Lung (tissue), 12 donors: ENCODE data around the gene OSM. TPM values are rescaled to one million over a fixed set of nuclear protein-coding genes. Genes with fewer than 3 reads are reported as not detected.
"Not testable (repeated sequence)": the region's sequence is repeated elsewhere in the genome, so short reads cannot be mapped to it uniquely, and the experiment has no call there.

Experiments
- ATAC-seq: fragments of 200-7000 bp; cut with Tn5 transposase; one replicate; pipeline ENCODE4 v1.9.1; 2020; ENCODE audit warnings: moderate number of reproducible peaks; ENCODE audit not compliant: insufficient read depth, low FRiP score
- DNase-seq, 3 donors: peaks; one replicate each; pipeline ENCODE4 v3.0.0-alpha.2; 2013 to 2017
- H3K27ac ChIP-seq, 2 donors: one replicate each; pipeline ENCODE4 v1.5.1; 2013; ENCODE audit warnings: mild to moderate bottlenecking in 2 of 2, moderate library complexity in 2 of 2, control low read depth in 1 of 2, inconsistent platforms in 1 of 2, low read depth in 1 of 2, low read length in 1 of 2
- H3K27me3 ChIP-seq, 3 donors: one replicate each; pipeline ENCODE4 v1.5.1; 2013; ENCODE audit warnings: low read length in 2 of 3; ENCODE audit not compliant: control insufficient read depth in 3 of 3, insufficient read depth in 3 of 3
- H3K36me3 ChIP-seq, 4 donors: one replicate each; pipeline ENCODE4 v1.5.1; 2013; ENCODE audit warnings: low read length in 4 of 4, mild to moderate bottlenecking in 1 of 4, moderate library complexity in 1 of 4; ENCODE audit not compliant: control insufficient read depth in 4 of 4, insufficient read depth in 4 of 4
- H3K4me1 ChIP-seq, 5 donors: one replicate each; pipeline ENCODE4 v1.5.1; 2013; ENCODE audit warnings: low read length in 5 of 5, mild to moderate bottlenecking in 2 of 5, moderate library complexity in 1 of 5; ENCODE audit not compliant: control insufficient read depth in 5 of 5, insufficient read depth in 5 of 5
- H3K4me3 ChIP-seq: one replicate; pipeline ENCODE4 v1.5.1; 2013; ENCODE audit warnings: mild to moderate bottlenecking, control low read depth, moderate library complexity
- H3K9ac ChIP-seq, 2 donors: one replicate each; pipeline ENCODE4 v1.5.1; 2013; ENCODE audit warnings: low read length in 2 of 2, control low read depth in 1 of 2; ENCODE audit not compliant: insufficient read depth in 1 of 2
- H3K9me3 ChIP-seq, 4 donors: one replicate each; pipeline ENCODE4 v1.5.1; 2013; ENCODE audit warnings: low read length in 3 of 4, mild to moderate bottlenecking in 1 of 4, moderate library complexity in 1 of 4; ENCODE audit not compliant: control insufficient read depth in 4 of 4, insufficient read depth in 3 of 4
- CTCF ChIP-seq: IDR thresholded peaks from 2 replicates; pipeline ENCODE4 v1.5.1; 2012; ENCODE audit warnings: mild to moderate bottlenecking; ENCODE audit errors: control extremely low read depth, extremely low read depth
- WGBS, 2 donors: extraction: QIAGEN DNeasy Blood & Tissue Kit; methylation state at CpG; one replicate each; pipeline ENCODE4 v1.1.7; 2013; 5-methylcytosine and 5-hydroxymethylcytosine counted together
- polyA plus RNA-seq, 2 donors: library from polyadenylated mRNA; stranded (reverse); fragments of 200-250 nt; gene quantifications; one replicate each; pipeline ENCODE4 v1.2.1, GENCODE V29; 2013
- total RNA-seq, 2 donors: library from RNA; depleted of rRNA in 1 of 2; stranded (reverse); fragments of >200 nt in 1 of 2; gene quantifications; one replicate each; pipeline ENCODE4 v1.2.1, GENCODE V29; 2014 to 2021
- donor health status: control.
- donor health status: control.
- donor health status: Bipolar disorder and iron deficiency.
- donor health status: healthy.
- donor health status: DM: yes; HTN: yes; CAD: no.

Gene OSM
- total and polyA plus RNA-seq, 4 donors = 0.57 to 33.2 (median 2.5) TPM

GRCh38 chr22:30219049-30219654, 47.5 kb downstream of the OSM start:
- peaks cover 0 to 5% (median 0%) of the 10 kb centered on the region in 3 donors for H3K27me3 ChIP-seq
- peaks cover 0 to 9% (median 0%) of the 10 kb centered on the region in 5 donors for H3K4me1 ChIP-seq
- no peaks in the 10 kb centered on the region for H3K9me3 ChIP-seq
- H3K4me3 ChIP-seq = no peak overlapping the region
- no peak for TF ChIP-seq CTCF
- no peak overlapping the region for H3K27ac ChIP-seq
- WGBS, 2 donors = 83 to 88% methylated on average over 8 of the region's 8 CpGs
- no peak for DNase-seq
- no peaks in the 10 kb centered on the region for H3K36me3 ChIP-seq
- no peak overlapping the region for H3K9ac ChIP-seq
- no peak for ATAC-seq

- TF ChIP-seq CTCF = no peak
- ATAC-seq = no peak
- H3K4me1 ChIP-seq = peaks cover 0 to 5% (median under 1%) of the 10 kb centered on the region in 5 donors
- no peak overlapping the region for H3K4me3 ChIP-seq
- 85 to 92% methylated on average over 23 of the region's 23 CpGs for WGBS, 2 donors
- peaks cover 0 to 5% (median 0%) of the 10 kb centered on the region in 3 donors for H3K27me3 ChIP-seq
- no peak for DNase-seq
- H3K9ac ChIP-seq = no peak overlapping the region
- no peaks in the 10 kb centered on the region for H3K9me3 ChIP-seq
- H3K36me3 ChIP-seq = no peaks in the 10 kb centered on the region
- no peak overlapping the region for H3K27ac ChIP-seq
Observed at GRCh38 chr22:30217698-30218560, 48.7 kb downstream of the OSM start.

DNA sequence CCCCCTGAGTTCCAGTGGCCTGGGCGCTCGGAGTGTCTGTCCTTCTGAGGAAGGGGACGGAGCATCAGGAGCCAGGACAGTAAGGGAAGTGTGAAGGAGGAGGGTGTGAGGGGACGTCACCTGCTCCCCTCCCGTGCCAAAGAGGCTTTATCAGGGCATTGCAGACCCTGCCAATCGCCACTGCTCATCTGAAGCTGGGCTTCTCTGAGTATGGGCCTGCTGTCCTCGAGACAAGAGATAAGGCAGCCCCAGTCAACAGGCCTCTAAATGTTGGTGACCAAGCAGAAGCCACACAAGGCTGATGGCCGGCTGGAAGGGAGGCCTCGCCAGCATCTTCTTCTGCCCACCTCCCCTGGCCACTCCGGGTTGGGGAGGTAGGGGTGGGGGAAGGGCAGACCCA, 49.9 kb downstream of the OSM start:
- ATAC-seq (no peak), DNase-seq (no peak)
- WGBS, 2 donors = 86 to 91% methylated on average over 10 of the region's 10 CpGs
- Histone ChIP-seq H3K4me3 (no peak overlapping the region), H3K9me3 (no peaks in the 10 kb centered on the region), H3K27me3 (peaks cover 0 to 5% (median 0%) of the 10 kb centered on the region in 3 donors), H3K36me3 (no peaks in the 10 kb centered on the region), H3K27ac (no peak overlapping the region), H3K4me1 (peaks cover 0 to 5% (median 0%) of the 10 kb centered on the region in 5 donors), H3K9ac (no peak overlapping the region)
- no peak for TF ChIP-seq CTCF

DNA sequence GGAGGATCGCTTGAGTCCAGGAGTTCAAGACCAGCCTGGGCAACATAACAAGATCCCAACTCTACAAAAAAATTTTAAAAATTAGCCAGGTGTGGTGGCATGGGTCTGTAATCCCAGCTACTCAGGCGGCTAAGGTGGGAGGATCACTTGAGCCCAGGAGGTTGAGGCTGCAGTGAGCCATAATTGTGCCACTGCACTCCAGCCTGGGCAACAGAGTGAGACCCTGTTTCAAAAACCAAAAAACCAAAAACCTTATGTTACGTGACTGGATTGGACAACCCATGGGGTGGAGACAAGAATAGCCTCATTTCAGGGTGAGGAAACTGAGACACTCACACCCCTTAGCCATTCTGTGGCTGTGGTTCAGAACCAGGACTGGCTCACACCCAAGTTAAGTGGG, 50.4 kb downstream of the OSM start:
- not testable (repeated sequence) for H3K4me1 ChIP-seq, H3K4me3 ChIP-seq, H3K27ac ChIP-seq, H3K27me3 ChIP-seq, H3K36me3 ChIP-seq, ATAC-seq, H3K9me3 ChIP-seq, H3K9ac ChIP-seq, DNase-seq
- 98 to 99% methylated on average over 3 of the region's 3 CpGs for WGBS, 2 donors
